ENCODE data around the gene MESP1. TPM values are rescaled to one million over a fixed set of nuclear protein-coding genes. Genes with fewer than 3 reads are reported as not detected.

The MESP1 gene
- total RNA-seq, 1 donor from 2014 or later, result 5.6 TPM

Other genes starting within 250 kb of the MESP1 start
- 18.8 and 21.0 TPM in 2 replicates for gene TICRR, start 175.8 kb downstream of the MESP1 start, total RNA-seq
- gene KIF7, start 95.8 kb downstream of the MESP1 start, total RNA-seq, result 1.9 TPM in 2 replicates
- 0.14 TPM in 1 of 2 replicates, not detected in the other for gene PLIN1, start 71.9 kb downstream of the MESP1 start, total RNA-seq
- gene PEX11A, start 60.5 kb downstream of the MESP1 start, total RNA-seq, result 1.6 and 2.1 TPM in 2 replicates
- gene WDR93, start 60.4 kb downstream of the MESP1 start, total RNA-seq, result not detected in 2 replicates
- gene MESP2, start 25.1 kb upstream of the MESP1 start, total RNA-seq, result 0.24 TPM in 1 of 2 replicates, not detected in the other
- gene ANPEP, start 63.6 kb upstream of the MESP1 start, total RNA-seq, result 0.80 and 0.89 TPM in 2 replicates
- gene AP3S2, start 142.7 kb upstream of the MESP1 start, total RNA-seq, result 20.3 and 20.6 TPM in 2 replicates
- gene ARPIN, start 161.7 kb upstream of the MESP1 start, total RNA-seq, result not detected in 2 replicates

Data from activated CD4-positive, alpha-beta T cell treated with anti-CD3 and anti-CD28 coated beads, Interleukin-2, amount 10 ng/mL, durations not matched to agents 24 days and 14 days (primary cell).